ENCODE measurements around the gene ADAD2.

DNA sequence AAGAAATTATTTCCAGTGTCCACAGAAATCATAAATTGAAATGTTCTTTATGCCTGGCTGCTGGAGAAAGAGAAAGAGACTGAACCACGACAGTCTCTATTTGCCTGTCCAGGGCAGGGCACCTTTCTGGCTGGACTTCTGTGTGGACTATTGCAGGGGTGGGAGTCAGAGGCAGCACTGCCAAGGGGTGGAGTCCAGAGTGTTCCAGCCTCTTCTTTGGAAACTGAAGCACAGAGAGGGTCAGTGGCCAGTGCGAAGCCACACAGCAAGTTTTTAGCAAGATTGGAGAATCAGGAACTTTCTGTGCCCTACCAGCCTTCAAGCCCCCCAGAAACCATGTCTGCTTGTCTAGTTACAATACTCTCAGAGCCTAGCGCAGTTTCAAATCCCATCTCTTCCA lies 33.6 kb downstream of the ADAD2 start:
- TF ChIP-seq, protein P1, sequence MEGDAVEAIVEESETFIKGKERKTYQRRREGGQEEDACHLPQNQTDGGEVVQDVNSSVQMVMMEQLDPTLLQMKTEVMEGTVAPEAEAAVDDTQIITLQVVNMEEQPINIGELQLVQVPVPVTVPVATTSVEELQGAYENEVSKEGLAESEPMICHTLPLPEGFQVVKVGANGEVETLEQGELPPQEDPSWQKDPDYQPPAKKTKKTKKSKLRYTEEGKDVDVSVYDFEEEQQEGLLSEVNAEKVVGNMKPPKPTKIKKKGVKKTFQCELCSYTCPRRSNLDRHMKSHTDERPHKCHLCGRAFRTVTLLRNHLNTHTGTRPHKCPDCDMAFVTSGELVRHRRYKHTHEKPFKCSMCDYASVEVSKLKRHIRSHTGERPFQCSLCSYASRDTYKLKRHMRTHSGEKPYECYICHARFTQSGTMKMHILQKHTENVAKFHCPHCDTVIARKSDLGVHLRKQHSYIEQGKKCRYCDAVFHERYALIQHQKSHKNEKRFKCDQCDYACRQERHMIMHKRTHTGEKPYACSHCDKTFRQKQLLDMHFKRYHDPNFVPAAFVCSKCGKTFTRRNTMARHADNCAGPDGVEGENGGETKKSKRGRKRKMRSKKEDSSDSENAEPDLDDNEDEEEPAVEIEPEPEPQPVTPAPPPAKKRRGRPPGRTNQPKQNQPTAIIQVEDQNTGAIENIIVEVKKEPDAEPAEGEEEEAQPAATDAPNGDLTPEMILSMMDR (IDR thresholded peaks at IDR 0.05; ENCODE audit: low read depth, low read length, missing input control), result no peak
- no peak for TF ChIP-seq TAF1 (conservative IDR thresholded peaks at IDR 0.05)
- TF ChIP-seq, protein P2, sequence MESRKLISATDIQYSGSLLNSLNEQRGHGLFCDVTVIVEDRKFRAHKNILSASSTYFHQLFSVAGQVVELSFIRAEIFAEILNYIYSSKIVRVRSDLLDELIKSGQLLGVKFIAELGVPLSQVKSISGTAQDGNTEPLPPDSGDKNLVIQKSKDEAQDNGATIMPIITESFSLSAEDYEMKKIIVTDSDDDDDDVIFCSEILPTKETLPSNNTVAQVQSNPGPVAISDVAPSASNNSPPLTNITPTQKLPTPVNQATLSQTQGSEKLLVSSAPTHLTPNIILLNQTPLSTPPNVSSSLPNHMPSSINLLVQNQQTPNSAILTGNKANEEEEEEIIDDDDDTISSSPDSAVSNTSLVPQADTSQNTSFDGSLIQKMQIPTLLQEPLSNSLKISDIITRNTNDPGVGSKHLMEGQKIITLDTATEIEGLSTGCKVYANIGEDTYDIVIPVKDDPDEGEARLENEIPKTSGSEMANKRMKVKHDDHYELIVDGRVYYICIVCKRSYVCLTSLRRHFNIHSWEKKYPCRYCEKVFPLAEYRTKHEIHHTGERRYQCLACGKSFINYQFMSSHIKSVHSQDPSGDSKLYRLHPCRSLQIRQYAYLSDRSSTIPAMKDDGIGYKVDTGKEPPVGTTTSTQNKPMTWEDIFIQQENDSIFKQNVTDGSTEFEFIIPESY (IDR thresholded peaks at IDR 0.05), result no peak
- TF ChIP-seq RAD21 (IDR thresholded peaks at IDR 0.05), result no peak
- TF ChIP-seq, protein P3, sequence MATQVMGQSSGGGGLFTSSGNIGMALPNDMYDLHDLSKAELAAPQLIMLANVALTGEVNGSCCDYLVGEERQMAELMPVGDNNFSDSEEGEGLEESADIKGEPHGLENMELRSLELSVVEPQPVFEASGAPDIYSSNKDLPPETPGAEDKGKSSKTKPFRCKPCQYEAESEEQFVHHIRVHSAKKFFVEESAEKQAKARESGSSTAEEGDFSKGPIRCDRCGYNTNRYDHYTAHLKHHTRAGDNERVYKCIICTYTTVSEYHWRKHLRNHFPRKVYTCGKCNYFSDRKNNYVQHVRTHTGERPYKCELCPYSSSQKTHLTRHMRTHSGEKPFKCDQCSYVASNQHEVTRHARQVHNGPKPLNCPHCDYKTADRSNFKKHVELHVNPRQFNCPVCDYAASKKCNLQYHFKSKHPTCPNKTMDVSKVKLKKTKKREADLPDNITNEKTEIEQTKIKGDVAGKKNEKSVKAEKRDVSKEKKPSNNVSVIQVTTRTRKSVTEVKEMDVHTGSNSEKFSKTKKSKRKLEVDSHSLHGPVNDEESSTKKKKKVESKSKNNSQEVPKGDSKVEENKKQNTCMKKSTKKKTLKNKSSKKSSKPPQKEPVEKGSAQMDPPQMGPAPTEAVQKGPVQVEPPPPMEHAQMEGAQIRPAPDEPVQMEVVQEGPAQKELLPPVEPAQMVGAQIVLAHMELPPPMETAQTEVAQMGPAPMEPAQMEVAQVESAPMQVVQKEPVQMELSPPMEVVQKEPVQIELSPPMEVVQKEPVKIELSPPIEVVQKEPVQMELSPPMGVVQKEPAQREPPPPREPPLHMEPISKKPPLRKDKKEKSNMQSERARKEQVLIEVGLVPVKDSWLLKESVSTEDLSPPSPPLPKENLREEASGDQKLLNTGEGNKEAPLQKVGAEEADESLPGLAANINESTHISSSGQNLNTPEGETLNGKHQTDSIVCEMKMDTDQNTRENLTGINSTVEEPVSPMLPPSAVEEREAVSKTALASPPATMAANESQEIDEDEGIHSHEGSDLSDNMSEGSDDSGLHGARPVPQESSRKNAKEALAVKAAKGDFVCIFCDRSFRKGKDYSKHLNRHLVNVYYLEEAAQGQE (IDR thresholded peaks at IDR 0.05), result no peak
- TF ChIP-seq YY1 (IDR thresholded peaks at IDR 0.05), result no peak
- no peak for TF ChIP-seq EGR1 (IDR thresholded peaks at IDR 0.05; ENCODE audit: low read depth in 2 of 2)
- TF ChIP-seq, protein P4, sequence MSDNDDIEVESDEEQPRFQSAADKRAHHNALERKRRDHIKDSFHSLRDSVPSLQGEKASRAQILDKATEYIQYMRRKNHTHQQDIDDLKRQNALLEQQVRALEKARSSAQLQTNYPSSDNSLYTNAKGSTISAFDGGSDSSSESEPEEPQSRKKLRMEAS (IDR thresholded peaks at IDR 0.05), result no peak
- TF ChIP-seq, protein P5, sequence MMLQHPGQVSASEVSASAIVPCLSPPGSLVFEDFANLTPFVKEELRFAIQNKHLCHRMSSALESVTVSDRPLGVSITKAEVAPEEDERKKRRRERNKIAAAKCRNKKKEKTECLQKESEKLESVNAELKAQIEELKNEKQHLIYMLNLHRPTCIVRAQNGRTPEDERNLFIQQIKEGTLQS (IDR thresholded peaks at IDR 0.05), result no peak
- no peak for TF ChIP-seq GABPA (IDR thresholded peaks at IDR 0.05 in 1 of 2, conservative IDR thresholded peaks at IDR 0.05 in 1 of 2)
- TF ChIP-seq HNF4G (IDR thresholded peaks at IDR 0.05), result no peak
- no peak for TF ChIP-seq RXRA (IDR thresholded peaks at IDR 0.05)
- no peak for TF ChIP-seq JUND (IDR thresholded peaks at IDR 0.05)

All from liver (tissue), 3 donors.